OCI-LY1 (cell line): Measurements from ENCODE around the gene COL23A1.

Source experiments
- CTCF ChIP-seq: fragments of 200-600 bp; sonication (generic), shearing (Covaris generic); IDR thresholded peaks from 2 replicates; pipeline ENCODE4 v1.5.1; 2017; ENCODE audit warnings: mild to moderate bottlenecking, antibody characterized with exemption, low read length, moderate library complexity, mixed read lengths
- EZH2 ChIP-seq: fragments of 200-600 bp; sonication (generic), shearing (Covaris generic); IDR thresholded peaks from 2 replicates; pipeline ENCODE4 v1.8.0; 2017; ENCODE audit warnings: borderline replicate concordance, mixed run types, mild to moderate bottlenecking, antibody characterized with exemption, low read length, moderate library complexity, mixed read lengths

GRCh38 chr5:178211095-178212048, 378.8 kb downstream of the COL23A1 start:
- no peak for TF ChIP-seq CTCF
- no peak for TF ChIP-seq EZH2
